BJ (cell line): ENCODE measurements around the gene KATNAL1. TPM values are rescaled to one million over a fixed set of nuclear protein-coding genes. Genes with fewer than 3 reads are reported as not detected.

Experiments
- CTCF ChIA-PET: fragments of 350-600 bp; formaldehyde crosslinking; extraction: SDS; loops from one replicate; lab custom pipeline; 2021; ENCODE audit warnings: antibody characterized with exemption, inconsistent platforms; lab: Yijun Ruan, JAX
- POLR2A ChIA-PET: fragments of 300-600 bp; sonication (Branson Sonifier 250); formaldehyde crosslinking; extraction: SDS; loops from one replicate; lab custom pipeline; 2021; ENCODE audit warnings: antibody characterized with exemption; lab: Charles Lee
- DNase-seq: peaks from one replicate; pipeline ENCODE4 v3.0.0-alpha.2; 2011; ENCODE audit warnings: low read depth
- H3K27me3 ChIP-seq: 2 replicates; pipeline ENCODE4 v1.6.0; 2011; ENCODE audit warnings: low read length; ENCODE audit not compliant: control insufficient read depth, insufficient read depth
- H3K36me3 ChIP-seq: 2 replicates; pipeline ENCODE4 v1.5.1; 2011; ENCODE audit warnings: low read length; ENCODE audit not compliant: control insufficient read depth, insufficient read depth
- H3K4me3 ChIP-seq: 2 replicates; pipeline ENCODE4 v1.5.1; 2011; ENCODE audit warnings: low read depth, mild to moderate bottlenecking, control low read depth, low read length
- CTCF ChIP-seq: IDR thresholded peaks from 2 replicates; pipeline ENCODE4 v1.5.1; 2011; ENCODE audit warnings: low read depth, mild to moderate bottlenecking, control low read depth, inconsistent platforms, low read length, moderate library complexity; ENCODE audit not compliant: insufficient read depth
- polyA plus RNA-seq: library from polyadenylated mRNA; depleted of rRNA; stranded (reverse); fragments of >200 nt; gene quantifications from 2 replicates; pipeline ENCODE4 v1.2.3, GENCODE V29; 2011

KATNAL1 gene
- polyA plus RNA-seq, 1 experiment = 9.1 TPM

DNA sequence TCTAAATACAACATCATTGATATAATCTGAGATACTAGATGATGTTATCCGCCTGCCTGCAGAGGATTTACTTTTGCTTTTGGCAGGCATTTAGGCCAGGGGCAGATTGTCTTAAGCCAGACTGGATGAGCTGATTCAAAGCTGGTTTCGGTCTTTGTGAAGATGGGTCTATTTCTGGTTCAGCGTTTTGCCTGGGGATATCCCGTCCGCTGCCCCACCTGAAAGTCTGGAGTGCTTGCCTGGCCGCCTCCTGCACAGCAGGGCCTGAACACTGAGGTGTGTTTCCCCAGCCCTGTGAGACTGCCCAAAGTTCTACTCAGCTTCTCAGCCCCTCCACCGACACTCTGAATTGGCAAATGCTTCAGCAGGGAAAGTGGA, 149.7 kb downstream of the KATNAL1 start:
- DNase-seq = no peak
- Histone ChIP-seq H3K27me3 (peaks cover 2% of the 10 kb centered on the region), H3K4me3 (no peak overlapping the region), H3K36me3 (no peaks in the 10 kb centered on the region)
- no peak for TF ChIP-seq CTCF
- ChIA-PET CTCF (interaction anchor here (1.6 to 4.7 kb wide), 6 partner anchors 10 to 32 kb away, joined by 5 to 73 read pairs (median 10); no protein-coding TSS in a partner anchor), POLR2A (no interaction called here)

DNA sequence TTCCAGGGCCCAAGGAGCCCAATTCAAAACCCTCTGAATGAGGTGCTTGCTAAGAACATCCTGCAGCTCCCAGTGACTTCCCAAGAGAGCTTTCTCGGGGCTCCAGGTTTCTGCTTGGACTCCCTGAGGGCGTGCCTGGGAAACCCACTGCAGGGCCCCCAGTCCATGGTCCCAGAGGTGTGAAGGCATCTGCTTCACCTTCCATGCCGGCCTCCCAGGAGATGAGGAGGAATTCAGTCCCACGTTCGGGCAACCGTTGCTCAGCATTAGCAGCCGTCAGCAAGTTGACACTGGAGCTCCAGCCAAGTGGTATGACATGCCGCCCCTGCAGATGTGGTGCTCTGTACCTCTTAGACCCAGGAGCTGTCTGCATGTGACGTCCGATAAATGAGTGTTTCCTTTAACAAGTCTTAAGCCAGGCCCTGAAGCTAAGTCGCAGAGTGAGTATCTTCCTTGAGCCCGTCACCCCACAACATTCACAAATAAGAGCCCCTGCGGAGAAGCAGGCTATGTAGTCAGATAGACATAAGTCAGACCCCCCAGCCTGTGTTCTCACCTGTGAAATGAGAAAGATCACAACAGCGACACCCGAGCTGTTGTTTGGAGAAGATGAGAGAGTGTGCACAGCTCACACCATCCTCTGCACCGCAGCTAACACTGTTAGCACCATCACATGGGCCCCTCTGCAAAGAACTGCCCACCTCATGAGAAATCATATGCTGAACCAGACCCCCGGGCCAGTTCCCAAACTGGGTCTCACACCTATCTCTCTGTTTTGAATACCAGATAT, 150.3 kb downstream of the KATNAL1 start:
- TF ChIP-seq CTCF = no peak
- Histone ChIP-seq H3K27me3 (peaks cover 4% of the 10 kb centered on the region), H3K4me3 (no peak overlapping the region), H3K36me3 (no peaks in the 10 kb centered on the region)
- POLR2A ChIA-PET = interaction anchor here (0.7 kb wide), 1 partner anchor 185 kb away, joined by 19 read pairs; no protein-coding TSS in a partner anchor
- DNase-seq = no peak
- CTCF ChIA-PET = interaction anchor here (1.6 to 4.7 kb wide), 4 partner anchors 10 to 27 kb away, joined by 5 to 73 read pairs (median 18); no protein-coding TSS in a partner anchor

DNA sequence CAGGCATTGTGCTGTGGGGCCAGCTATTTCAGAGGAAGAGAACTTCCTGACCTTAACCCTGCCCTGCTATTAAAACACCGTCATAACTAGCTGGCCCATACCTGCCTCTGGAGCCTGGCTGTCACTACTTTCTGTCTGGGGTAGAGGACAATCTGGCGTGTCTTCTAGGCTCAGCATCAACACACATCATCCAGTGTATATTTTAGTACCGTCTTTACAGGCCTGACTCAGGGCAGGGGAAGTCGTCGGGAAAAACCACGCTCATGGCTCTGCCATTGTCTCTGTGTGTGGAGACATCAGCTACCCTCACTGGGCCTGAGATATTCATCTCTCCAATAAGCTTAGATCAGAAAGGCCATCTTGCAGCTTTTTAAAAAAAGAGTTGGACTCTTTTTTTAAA, 151.1 kb downstream of the KATNAL1 start:
- Histone ChIP-seq H3K36me3 (no peaks in the 10 kb centered on the region), H3K4me3 (no peak overlapping the region), H3K27me3 (peaks cover 6% of the 10 kb centered on the region)
- no peak for TF ChIP-seq CTCF
- ChIA-PET POLR2A (interaction anchor here (0.6 kb wide), 1 partner anchor 306 kb away, joined by 4 read pairs; no protein-coding TSS in a partner anchor), CTCF (interaction anchor here (1.6 to 4.7 kb wide), 3 partner anchors 11 to 26 kb away, joined by 5 to 73 read pairs (median 27); no protein-coding TSS in a partner anchor)
- DNase-seq = no peak

DNA sequence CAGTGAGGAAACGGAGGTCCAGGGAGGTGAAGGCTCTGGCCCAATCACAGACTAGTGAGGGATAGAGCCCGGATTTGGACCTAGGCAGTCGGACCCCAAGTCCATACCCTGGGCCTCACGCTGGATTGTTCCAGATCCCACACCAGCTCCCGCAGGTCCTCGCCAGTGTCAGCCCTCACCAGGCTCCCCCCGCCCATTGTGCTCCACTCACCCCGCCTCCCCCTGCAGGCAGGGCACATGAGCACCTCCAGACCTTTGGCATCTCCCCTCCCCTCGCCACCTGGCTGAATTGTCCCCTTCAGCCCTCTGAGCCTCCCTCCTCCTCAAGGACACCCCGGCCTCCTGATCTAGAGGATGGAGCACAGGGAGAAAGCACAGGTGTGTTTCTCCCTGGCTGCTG, 152.4 kb downstream of the KATNAL1 start:
- DNase-seq = no peak
- peaks cover 7% of the 10 kb centered on the region for H3K27me3 ChIP-seq
- no peak overlapping the region for H3K4me3 ChIP-seq
- no peak for TF ChIP-seq CTCF
- CTCF ChIA-PET = interaction anchor here (1.1 to 4.7 kb wide), 2 partner anchors 25 to 237 kb away, joined by 3 to 73 read pairs; no protein-coding TSS in a partner anchor
- POLR2A ChIA-PET = no interaction called here
- no peaks in the 10 kb centered on the region for H3K36me3 ChIP-seq

GRCh38 chr13:30154531-30154930, 152.8 kb downstream of the KATNAL1 start:
- H3K27me3 ChIP-seq = peaks cover 7% of the 10 kb centered on the region
- TF ChIP-seq CTCF = no peak
- no peak for DNase-seq
- ChIA-PET CTCF (interaction anchor here (0.9 to 1.1 kb wide), 2 partner anchors 24 to 237 kb away, joined by 3 read pairs; no protein-coding TSS in a partner anchor), POLR2A (no interaction called here)
- no peak overlapping the region for H3K4me3 ChIP-seq
- H3K36me3 ChIP-seq = no peaks in the 10 kb centered on the region
